Measurements from ENCODE around the gene SLC44A3.
"Not testable (repeated sequence)": the region's sequence is repeated elsewhere in the genome, so short reads cannot be mapped to it uniquely, and the experiment has no call there.

DNA sequence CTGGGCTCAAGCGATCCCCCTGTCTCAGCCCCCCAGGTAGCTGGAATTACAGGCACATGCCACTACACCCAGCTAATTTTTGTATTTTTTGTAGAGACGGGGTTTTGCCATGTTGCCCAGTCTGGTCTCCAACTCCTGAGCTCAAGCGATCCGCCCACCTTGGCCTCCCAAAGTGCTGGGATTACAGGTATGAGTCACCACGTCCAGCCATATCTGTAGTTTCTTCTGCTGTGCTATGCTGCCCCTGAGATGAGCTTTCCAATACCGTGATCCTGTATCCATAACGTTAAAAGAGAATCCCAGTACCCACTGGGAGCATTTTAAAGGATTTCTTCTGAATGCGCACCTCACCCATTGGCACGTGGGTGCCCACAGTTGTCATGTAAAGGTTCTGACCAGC, 20.2 kb downstream of the SLC44A3 start:
- TF ChIP-seq, protein P1, sequence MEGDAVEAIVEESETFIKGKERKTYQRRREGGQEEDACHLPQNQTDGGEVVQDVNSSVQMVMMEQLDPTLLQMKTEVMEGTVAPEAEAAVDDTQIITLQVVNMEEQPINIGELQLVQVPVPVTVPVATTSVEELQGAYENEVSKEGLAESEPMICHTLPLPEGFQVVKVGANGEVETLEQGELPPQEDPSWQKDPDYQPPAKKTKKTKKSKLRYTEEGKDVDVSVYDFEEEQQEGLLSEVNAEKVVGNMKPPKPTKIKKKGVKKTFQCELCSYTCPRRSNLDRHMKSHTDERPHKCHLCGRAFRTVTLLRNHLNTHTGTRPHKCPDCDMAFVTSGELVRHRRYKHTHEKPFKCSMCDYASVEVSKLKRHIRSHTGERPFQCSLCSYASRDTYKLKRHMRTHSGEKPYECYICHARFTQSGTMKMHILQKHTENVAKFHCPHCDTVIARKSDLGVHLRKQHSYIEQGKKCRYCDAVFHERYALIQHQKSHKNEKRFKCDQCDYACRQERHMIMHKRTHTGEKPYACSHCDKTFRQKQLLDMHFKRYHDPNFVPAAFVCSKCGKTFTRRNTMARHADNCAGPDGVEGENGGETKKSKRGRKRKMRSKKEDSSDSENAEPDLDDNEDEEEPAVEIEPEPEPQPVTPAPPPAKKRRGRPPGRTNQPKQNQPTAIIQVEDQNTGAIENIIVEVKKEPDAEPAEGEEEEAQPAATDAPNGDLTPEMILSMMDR (IDR thresholded peaks at IDR 0.05), result not testable (repeated sequence)
- TF ChIP-seq EP300 (IDR thresholded peaks at IDR 0.05); CEBPB (IDR thresholded peaks at IDR 0.05); SMC3 (IDR thresholded peaks at IDR 0.05); ZNF302 (CRISPR knock-in tag; IDR thresholded peaks at IDR 0.05); EHF (CRISPR knock-in tag; IDR thresholded peaks at IDR 0.05); POLR2A (IDR thresholded peaks at IDR 0.05; ENCODE audit: low read length); MYC (IDR thresholded peaks at IDR 0.05; ENCODE audit: borderline replicate concordance, low read length); BHLHE40 (IDR thresholded peaks at IDR 0.05; ENCODE audit: low read depth, low read length); CHD2 (IDR thresholded peaks at IDR 0.05; ENCODE audit: low read length, partially characterized antibody): not testable (repeated sequence)
- TF ChIP-seq, protein P2, sequence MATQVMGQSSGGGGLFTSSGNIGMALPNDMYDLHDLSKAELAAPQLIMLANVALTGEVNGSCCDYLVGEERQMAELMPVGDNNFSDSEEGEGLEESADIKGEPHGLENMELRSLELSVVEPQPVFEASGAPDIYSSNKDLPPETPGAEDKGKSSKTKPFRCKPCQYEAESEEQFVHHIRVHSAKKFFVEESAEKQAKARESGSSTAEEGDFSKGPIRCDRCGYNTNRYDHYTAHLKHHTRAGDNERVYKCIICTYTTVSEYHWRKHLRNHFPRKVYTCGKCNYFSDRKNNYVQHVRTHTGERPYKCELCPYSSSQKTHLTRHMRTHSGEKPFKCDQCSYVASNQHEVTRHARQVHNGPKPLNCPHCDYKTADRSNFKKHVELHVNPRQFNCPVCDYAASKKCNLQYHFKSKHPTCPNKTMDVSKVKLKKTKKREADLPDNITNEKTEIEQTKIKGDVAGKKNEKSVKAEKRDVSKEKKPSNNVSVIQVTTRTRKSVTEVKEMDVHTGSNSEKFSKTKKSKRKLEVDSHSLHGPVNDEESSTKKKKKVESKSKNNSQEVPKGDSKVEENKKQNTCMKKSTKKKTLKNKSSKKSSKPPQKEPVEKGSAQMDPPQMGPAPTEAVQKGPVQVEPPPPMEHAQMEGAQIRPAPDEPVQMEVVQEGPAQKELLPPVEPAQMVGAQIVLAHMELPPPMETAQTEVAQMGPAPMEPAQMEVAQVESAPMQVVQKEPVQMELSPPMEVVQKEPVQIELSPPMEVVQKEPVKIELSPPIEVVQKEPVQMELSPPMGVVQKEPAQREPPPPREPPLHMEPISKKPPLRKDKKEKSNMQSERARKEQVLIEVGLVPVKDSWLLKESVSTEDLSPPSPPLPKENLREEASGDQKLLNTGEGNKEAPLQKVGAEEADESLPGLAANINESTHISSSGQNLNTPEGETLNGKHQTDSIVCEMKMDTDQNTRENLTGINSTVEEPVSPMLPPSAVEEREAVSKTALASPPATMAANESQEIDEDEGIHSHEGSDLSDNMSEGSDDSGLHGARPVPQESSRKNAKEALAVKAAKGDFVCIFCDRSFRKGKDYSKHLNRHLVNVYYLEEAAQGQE (IDR thresholded peaks at IDR 0.05), result not testable (repeated sequence)
